CD4-positive, alpha-beta T cell treated with Interleukin-15 for 4 hours (primary cell): ENCODE results near the gene HSD11B1L.
"Not testable (repeated sequence)": the region's sequence is repeated elsewhere in the genome, so short reads cannot be mapped to it uniquely, and the experiment has no call there.

ENCODE experiments used
- DNase-seq: peaks from one replicate; pipeline ENCODE4 v3.0.0-alpha.2; 2020; ENCODE audit warnings: low spot score

HSD11B1L gene

GRCh38 chr19:5698635-5699422 lies 18.0 kb downstream of the HSD11B1L start:
- no peak for DNase-seq

- no peak for DNase-seq
Observed at GRCh38 chr19:5700455-5701092, 19.7 kb downstream of the HSD11B1L start.

DNA sequence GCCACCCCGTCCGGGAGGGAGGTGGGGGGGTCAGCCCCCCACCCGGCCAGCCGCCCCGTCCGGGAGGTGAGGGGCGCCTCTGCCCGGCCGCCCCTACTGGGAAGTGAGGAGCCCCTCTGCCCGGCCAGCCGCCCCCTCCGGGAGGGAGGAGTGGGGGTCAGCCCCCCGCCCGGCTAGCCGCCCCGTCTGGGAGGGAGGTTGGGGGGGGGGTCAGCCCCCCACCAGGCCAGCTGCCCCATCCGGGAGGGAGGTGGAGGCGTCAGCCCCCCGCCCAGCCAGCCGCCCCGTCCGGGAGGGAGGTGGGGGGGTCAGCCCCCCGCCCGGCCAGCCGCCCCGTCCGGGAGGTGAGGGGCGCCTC lies 21.2 kb downstream of the HSD11B1L start:
- DNase-seq, result not testable (repeated sequence)

- no peak for DNase-seq
Observed at GRCh38 chr19:5703819-5704818, 23.3 kb downstream of the HSD11B1L start.

- no peak for DNase-seq
Observed at GRCh38 chr19:5705552-5705951, 24.7 kb downstream of the HSD11B1L start.

GRCh38 chr19:5706876-5707573 lies 26.2 kb downstream of the HSD11B1L start:
- DNase-seq, result no peak

DNA sequence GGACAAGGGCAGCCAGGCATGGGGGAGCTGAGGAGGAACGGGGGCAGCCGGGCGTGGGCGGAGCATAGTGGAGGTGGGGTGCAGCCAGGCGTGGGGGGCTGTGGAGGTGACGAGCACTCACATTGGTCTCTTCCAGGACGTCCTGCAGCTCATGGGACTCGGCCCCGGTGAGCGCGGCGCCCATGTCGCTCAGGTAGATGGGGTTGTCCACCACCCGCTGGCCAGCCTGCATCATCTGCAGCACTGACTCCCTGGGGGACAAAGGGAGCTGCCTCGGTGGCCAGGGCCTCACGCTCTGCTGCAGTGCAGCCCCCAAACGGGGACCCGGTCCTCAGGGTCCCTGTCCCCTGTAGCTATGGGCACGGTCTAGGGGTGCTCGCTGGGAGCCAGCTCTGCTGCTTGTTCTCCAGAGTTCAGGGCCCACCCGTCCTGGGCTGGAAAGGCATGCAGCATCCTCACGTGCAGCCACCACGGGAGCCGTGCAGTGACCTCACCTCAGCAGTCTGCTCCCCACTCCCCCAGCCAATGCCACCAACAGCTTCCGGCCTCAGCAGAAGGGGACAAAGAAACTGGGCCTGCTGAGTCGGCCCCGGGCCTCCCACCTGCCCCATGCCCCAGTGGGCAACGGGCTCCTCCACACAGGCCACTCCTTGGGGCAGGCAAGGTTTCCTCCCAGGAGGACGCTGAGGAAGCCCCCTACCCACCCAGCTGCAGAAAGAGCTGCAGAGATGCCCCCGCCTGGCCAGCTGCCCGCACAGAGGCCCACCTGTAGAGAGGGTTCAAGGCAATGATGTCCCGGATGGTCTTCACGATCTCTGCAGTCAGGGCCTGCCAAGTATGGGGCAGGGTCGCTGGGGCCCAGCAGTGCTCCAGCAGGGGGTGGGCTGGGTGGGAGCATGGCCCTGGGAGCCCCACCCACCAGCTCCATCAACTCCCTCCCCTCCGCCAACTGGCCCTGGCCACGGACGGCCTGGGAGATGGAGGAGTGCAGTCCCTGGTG lies 27.0 kb downstream of the HSD11B1L start:
- no peak for DNase-seq

DNA sequence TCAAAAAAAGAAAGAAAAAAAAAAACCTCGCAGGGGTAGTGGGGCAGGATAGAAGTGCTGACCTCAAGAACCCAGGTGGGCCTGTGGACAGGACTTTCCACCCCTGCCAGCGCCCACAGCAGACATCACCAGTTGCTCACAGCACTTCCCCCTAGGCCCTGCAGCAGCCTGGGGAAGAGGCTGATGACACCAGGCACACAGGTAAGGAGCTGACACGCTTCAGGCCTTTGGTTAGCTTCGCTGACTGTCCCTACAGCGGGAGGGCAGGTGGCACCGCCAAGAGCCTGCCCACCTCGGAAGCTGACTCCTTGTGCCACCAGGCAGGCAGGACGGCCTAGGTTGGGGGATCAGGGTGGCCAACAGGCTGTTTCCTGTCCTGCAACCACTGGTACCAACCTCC lies 30.2 kb downstream of the HSD11B1L start:
- DNase-seq, result no peak

DNA sequence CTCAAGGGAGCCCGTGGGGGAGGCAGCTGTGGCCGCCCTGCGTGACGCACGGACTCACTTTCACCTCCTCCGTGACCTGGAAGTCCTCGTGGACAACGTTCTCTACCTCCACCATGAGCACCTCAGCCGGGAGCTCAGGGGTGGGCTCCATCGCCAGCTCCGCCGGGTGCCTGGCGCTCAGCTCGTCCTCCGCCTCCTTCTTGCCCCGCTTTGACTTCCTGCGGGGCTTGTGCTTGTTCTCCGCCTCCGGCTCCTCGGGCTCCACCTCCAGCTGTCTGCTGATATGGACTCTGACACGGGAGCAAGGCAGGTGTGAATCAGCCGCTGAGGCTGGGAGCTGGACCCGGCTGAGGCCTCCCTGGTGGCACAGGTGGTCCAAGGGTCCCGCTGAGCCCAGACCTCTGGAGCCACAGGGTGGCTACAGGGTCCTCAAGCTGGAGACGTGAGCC lies 30.9 kb downstream of the HSD11B1L start:
- no peak for DNase-seq

- DNase-seq, result no peak
Observed at GRCh38 chr19:5713228-5713627, 32.4 kb downstream of the HSD11B1L start.

DNA sequence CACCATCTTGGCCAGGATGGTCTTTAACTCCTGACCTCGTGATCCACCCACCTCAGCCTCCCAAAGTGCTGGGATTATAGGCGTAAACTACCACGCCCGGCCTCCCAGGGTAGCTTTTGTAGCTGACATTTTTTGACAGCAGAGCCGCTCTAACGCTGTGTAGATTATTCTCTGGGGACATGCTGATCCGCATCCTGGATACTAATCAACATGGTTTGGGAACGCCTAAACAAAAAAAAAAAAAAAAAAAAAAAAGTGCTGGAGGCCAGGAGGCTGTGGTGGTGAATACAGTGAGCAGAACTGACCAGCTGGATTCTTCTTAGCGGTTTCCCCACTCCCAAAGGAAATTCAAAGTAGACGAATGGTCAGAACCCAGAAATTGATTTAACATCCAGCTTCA lies 34.0 kb downstream of the HSD11B1L start:
- no peak for DNase-seq

- DNase-seq, result no peak
Observed at GRCh38 chr19:5717215-5717935, 36.5 kb downstream of the HSD11B1L start.

- no peak for DNase-seq
Observed at GRCh38 chr19:5718037-5718578, 37.3 kb downstream of the HSD11B1L start.

GRCh38 chr19:5718579-5719273 lies 37.9 kb downstream of the HSD11B1L start:
- DNase-seq, result peak; percentile 29

DNA sequence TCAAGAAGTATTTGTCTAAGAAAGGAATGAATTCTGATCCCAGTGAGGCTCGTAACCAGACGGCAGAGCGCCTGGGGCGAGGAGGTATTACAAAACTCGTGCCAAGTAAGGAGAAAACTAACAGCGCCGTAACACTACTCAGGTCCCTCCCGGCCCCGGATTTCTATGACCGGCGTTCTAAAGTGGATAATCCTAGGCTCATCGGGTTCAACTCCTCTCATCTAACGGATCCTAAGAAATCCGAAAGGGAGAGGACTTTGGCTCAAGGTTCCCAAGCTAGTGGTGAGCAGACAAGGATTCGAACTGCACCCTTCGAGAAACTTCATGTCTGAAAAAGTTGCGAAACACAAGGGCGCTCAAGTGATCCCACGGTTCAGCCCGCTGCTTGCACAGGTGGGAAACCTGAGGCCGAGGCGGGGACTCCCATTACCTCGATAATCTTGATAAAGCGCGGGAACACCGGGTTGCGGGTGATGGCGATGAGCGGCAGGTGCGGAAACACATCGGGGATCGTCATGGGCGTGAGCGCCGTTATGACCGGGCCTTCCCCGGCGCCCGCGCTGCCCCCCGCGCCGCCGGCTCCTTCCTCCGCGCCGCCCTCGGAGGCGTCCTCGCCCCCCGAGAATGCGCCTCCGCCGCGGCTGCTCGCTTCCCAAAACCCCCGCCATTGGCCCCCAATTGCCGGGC lies 38.6 kb downstream of the HSD11B1L start:
- DNase-seq, result no peak

DNA sequence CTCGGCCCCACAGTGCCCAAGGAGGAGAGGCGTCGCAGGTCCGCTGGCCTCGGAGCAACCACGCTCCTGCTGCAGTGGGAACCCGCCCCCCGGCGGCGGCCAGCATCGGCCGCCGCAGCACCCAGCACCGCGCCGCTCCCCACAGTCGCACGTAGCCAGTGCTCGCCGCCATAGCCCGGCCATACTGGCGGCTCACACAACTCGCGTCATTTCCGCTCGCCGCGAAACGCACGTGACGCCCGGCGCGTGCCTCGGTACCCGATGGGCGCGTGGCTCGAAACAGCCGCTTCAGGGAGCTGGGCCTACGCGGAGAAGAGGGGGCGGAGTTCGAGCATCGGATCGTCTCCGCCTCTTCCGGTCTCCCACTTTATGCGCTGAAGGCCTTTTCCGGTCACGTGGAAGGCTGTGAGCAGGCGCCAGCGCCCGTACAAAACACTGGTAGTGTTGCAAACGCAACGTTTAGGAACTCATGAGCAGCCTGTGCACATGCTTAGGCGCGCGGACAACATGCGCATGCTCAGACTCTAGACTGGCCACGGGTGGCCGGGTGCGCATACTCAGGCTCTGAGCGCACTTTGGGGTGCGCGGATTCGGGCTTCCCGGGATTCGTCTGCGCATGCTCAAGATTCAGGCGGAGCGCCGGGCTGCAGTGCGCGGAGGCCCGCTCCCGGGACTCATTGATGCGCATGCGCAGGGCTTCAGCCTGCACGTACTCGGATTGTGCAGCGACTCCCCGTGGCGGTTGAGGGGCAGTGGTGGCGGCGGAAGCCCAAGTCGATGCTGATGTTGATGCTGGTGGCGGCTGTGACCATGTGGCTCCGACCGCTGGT lies 39.3 kb downstream of the HSD11B1L start, which contains the start of the genes CATSPERD and LONP1:
Gene CATSPERD (plus strand): TSS at position 677 of the 830 bp plus-strand sequence. CDS start 101 bp downstream, at position 778.
Gene LONP1 (minus strand): TSS at position 186 of the 830 bp plus-strand sequence. CDS start 14 bp downstream, at position 172.
- peak; percentile 98 for DNase-seq

- DNase-seq, result no peak
Observed at GRCh38 chr19:5727453-5728050, 46.7 kb downstream of the HSD11B1L start.
